ENCODE measurements around the gene LRRK1.

The LRRK1 gene

GRCh38 chr15:101067660-101068522 is 148.7 kb downstream of the LRRK1 start:
- Mint-ChIP-seq H3K27me3 (ENCODE audit: low read depth, poor library complexity) (peaks cover 9% of the 10 kb centered on the region), H3K9me3 (peaks cover 6% of the 10 kb centered on the region)
- DNase-seq: no peak

GRCh38 chr15:101068523-101068960 is 149.4 kb downstream of the LRRK1 start:
- TF ChIP-seq CTCF (IDR thresholded peaks at IDR 0.05): no peak
- H3K4me1 Mint-ChIP-seq: peaks cover 85% of the 10 kb centered on the region
- peak; percentile 31 for DNase-seq
- H3K27ac Mint-ChIP-seq: peak overlapping the region; percentile 98
- no peaks in the 10 kb centered on the region for H3K36me3 Mint-ChIP-seq (ENCODE audit: low read depth)
- peaks cover 12% of the 10 kb centered on the region for H3K9me3 Mint-ChIP-seq
- H3K4me3 Mint-ChIP-seq: peak overlapping the region; percentile 50
- peaks cover 7% of the 10 kb centered on the region for H3K27me3 Mint-ChIP-seq (ENCODE audit: low read depth, poor library complexity)

More at GRCh38 chr15:101067660-101068522, 148.7 kb downstream of the LRRK1 start:
- Mint-ChIP-seq H3K4me3 (no peak overlapping the region), H3K36me3 (ENCODE audit: low read depth) (no peaks in the 10 kb centered on the region), H3K27ac (peak overlapping the region; percentile 78), H3K4me1 (peaks cover 88% of the 10 kb centered on the region)
- TF ChIP-seq CTCF (IDR thresholded peaks at IDR 0.05): no peak

DNA sequence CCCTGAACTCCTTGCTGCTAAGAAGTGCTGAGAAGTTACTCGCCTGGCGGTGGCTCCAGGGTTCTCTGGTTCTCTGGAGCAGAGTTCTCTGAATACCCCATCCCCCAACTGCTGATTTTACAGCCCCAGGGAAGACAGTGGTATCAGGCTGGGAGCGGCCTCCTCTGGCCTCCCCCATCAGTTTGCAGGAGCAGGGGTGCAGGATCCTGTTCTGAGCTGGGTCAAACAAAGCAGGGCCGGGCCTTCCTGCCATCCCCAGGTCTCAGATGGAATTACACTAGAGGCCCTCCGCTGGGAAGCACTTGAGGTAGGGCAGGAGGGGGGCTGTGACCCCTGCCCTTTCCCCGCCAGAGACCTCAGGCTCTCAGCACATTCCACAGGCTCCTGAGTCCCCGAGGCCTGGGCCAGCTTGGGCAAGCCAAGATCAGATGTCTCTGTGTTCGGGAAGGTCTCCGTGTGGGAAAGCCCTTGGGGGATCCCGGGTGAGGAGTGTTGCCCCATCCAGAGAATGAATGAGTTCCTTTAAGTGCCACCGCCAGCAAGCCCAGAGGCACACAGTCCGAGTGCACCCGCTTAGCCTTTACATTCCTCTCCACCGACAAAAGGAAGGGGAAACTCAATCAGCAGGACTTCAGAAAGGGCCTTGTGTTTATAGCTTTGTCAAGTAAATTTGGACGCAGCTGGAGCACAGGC is 149.9 kb downstream of the LRRK1 start:
- peak; percentile 43 for TF ChIP-seq CTCF (IDR thresholded peaks at IDR 0.05)
- peak; percentile 78 for DNase-seq
- peaks cover 7% of the 10 kb centered on the region for H3K27me3 Mint-ChIP-seq (ENCODE audit: low read depth, poor library complexity)
- peaks cover 84% of the 10 kb centered on the region for H3K4me1 Mint-ChIP-seq
- H3K36me3 Mint-ChIP-seq (ENCODE audit: low read depth): no peaks in the 10 kb centered on the region
- H3K27ac Mint-ChIP-seq: peak overlapping the region; percentile 98
- peaks cover 18% of the 10 kb centered on the region for H3K9me3 Mint-ChIP-seq
- peak overlapping the region; percentile 50 for H3K4me3 Mint-ChIP-seq

GRCh38 chr15:101069654-101069973 is 150.5 kb downstream of the LRRK1 start:
- Mint-ChIP-seq H3K4me1 (peaks cover 82% of the 10 kb centered on the region), H3K27me3 (ENCODE audit: low read depth, poor library complexity) (peaks cover 7% of the 10 kb centered on the region), H3K27ac (peak overlapping the region; percentile 98), H3K4me3 (peak overlapping the region; percentile 28), H3K36me3 (ENCODE audit: low read depth) (no peaks in the 10 kb centered on the region), H3K9me3 (peaks cover 20% of the 10 kb centered on the region)
- no peak for DNase-seq
- no peak for TF ChIP-seq CTCF (IDR thresholded peaks at IDR 0.05)

DNA sequence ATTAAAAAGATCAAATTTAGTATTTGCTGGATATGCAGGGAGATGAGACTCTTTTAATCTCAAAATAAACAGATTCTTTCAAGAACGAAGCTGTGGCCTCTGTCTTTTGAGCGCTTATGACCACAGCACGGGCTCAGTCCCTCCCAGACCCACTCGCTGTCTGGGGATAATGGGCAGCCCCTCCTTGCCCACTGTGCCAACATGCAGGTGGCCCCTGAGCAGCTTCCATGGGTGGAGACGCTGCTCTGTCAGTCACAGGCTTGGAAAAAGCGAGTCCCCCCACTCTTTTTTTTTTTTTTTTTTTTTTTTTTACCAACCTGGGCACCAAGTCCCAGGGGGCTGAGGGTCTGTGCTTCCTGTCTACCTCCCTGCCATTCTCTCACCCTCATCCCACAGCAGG is 150.9 kb downstream of the LRRK1 start:
- Mint-ChIP-seq H3K4me3 (peak overlapping the region; percentile 68), H3K27me3 (ENCODE audit: low read depth, poor library complexity) (peaks cover 7% of the 10 kb centered on the region), H3K4me1 (peaks cover 81% of the 10 kb centered on the region), H3K36me3 (ENCODE audit: low read depth) (no peaks in the 10 kb centered on the region), H3K9me3 (peaks cover 20% of the 10 kb centered on the region), H3K27ac (peak overlapping the region; percentile 98)
- DNase-seq: no peak
- no peak for TF ChIP-seq CTCF (IDR thresholded peaks at IDR 0.05)

Measured in nephron progenitor cell (in vitro differentiated cells).